ENCODE measurements around the gene MAGEA2B.
"Not testable (repeated sequence)": the region's sequence is repeated elsewhere in the genome, so short reads cannot be mapped to it uniquely, and the experiment has no call there.

Gene MAGEA2B

DNA sequence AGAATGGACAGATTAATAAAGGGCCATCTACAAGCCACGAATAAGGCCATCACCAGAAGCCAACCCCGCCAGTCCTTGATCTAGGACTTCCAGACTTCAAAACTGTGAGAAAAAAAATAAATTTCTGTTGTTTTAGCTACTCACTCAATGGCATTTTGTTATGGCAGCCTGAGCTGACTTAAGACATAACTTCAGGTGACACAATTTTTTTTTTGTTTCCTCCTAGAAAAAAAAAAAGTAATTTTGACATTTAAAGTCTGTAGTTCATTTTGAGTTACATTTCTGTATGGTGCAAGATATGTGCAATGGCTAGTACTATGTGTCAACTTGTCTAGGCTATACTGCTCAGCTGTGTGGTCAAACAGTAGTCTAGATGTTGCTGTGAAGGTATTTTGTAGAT, 44.5 kb downstream of the MAGEA2B start, which contains the start of gene CSAG3:
CSAG3 (plus strand) TSS at position 301 of the 400 bp plus-strand sequence.
- not testable (repeated sequence) for DNase-seq

- DNase-seq, result not testable (repeated sequence)
Observed at GRCh38 chrX:152759544-152759943, 45.1 kb downstream of the MAGEA2B start.

DNA sequence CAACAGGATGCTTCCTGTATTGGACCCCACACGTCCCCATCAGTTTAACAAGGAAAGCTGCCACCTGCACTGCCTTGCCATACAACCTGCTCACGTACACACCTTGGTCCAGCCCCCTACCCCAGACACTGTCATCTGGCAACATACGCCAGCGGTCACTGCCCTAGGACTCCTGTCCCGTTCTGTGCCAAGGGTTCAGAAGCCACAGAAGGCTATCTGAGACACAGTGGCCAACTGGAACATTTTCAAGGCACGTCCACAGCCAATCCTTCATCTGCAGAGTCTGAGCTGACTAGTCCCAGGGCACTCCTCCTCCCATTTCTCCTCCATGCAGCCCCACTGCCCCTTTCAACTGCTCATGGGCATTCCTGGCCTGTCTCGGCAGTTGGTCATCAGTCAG, 47.2 kb downstream of the MAGEA2B start:
- not testable (repeated sequence) for DNase-seq

DNA sequence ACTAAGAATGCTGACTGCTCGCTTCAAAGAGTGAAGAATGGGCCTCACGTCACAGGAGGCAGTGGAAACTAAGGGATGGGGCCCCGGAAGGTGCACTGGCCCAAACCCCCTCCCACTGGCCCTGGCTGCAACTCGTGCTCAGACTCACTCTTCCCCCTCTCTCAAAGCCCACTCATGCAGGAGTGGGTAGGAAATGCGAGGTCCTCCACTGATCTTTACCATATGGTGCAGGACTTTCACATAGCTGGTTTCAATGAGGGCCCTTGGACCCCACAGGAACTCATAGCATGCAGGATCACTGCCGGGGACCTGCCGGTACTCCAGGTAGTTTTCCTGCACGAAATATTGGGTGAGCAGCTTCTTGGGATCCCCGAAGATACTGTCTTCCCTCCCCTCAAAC, 52.1 kb downstream of the MAGEA2B start:
- DNase-seq, result not testable (repeated sequence)

All from activated CD8-positive, alpha-beta memory T cell treated with anti-CD3 and anti-CD28 coated beads for 24 hours (primary cell).